Activated CD4-positive, CD25-positive, alpha-beta regulatory T cell treated with anti-CD3 and anti-CD28 coated beads, Interleukin-2, amount 50 U/mL, for 16 hours (primary cell): ENCODE data around the gene OR51G1.
"Not testable (repeated sequence)": the region's sequence is repeated elsewhere in the genome, so short reads cannot be mapped to it uniquely, and the experiment has no call there.

Experiments used
- DNase-seq: peaks from one replicate; pipeline ENCODE4 v3.0.0-alpha.2; 2020; ENCODE audit warnings: low read depth, low spot score

OR51G1 gene

GRCh38 chr11:4924239-4924638 lies at the start of gene OR51G1:
OR51G1 (minus strand) TSS chr11:4924339; CDS start chr11:4924339, 0 bp downstream.
- no peak for DNase-seq

- no peak for DNase-seq
Measured at GRCh38 chr11:4962816-4963215, 38.7 kb upstream of the OR51G1 start.

- no peak for DNase-seq
Measured at GRCh38 chr11:4960877-4961276, 36.7 kb upstream of the OR51G1 start.

- DNase-seq = no peak
Measured at GRCh38 chr11:4957396-4957795, 33.3 kb upstream of the OR51G1 start.

GRCh38 chr11:4955613-4956012 lies 31.5 kb upstream of the OR51G1 start, which contains the start of gene OR51A2:
OR51A2 (minus strand) TSS chr11:4955713; CDS start chr11:4955713, 0 bp downstream.
- not testable (repeated sequence) for DNase-seq

GRCh38 chr11:4947505-4947904 lies 23.4 kb upstream of the OR51G1 start, which contains the start of gene OR51A4:
OR51A4 (minus strand) TSS chr11:4947605; CDS start chr11:4947100, 505 bp downstream.
- no peak for DNase-seq

- DNase-seq = no peak
Measured at GRCh38 chr11:4936745-4937144, 12.6 kb upstream of the OR51G1 start.

- no peak for DNase-seq
Measured at GRCh38 chr11:4932751-4933150, 8.6 kb upstream of the OR51G1 start.

GRCh38 chr11:4926608-4927007 lies 2.5 kb upstream of the OR51G1 start:
- DNase-seq = no peak

- DNase-seq = no peak
Measured at GRCh38 chr11:4922304-4922703, 1.8 kb downstream of the OR51G1 start.

- DNase-seq = no peak
Measured at GRCh38 chr11:4921796-4922195, 2.3 kb downstream of the OR51G1 start.

GRCh38 chr11:4919250-4919649 lies 4.9 kb downstream of the OR51G1 start, which contains the start of gene OR51G2:
OR51G2 (minus strand) TSS chr11:4919350; CDS start chr11:4915663, 3,687 bp downstream.
- no peak for DNase-seq

GRCh38 chr11:4916581-4916980 lies 7.6 kb downstream of the OR51G1 start:
- DNase-seq = no peak

- no peak for DNase-seq
Measured at GRCh38 chr11:4903484-4903883, 20.7 kb downstream of the OR51G1 start, which contains the start of gene OR51A7. OR51A7 (plus strand) TSS chr11:4903783; CDS start chr11:4907370, 3,587 bp downstream.

- no peak for DNase-seq
Measured at GRCh38 chr11:4891996-4892640, 32.0 kb downstream of the OR51G1 start.

- DNase-seq = no peak
Measured at GRCh38 chr11:4890279-4890678, 33.9 kb downstream of the OR51G1 start.

GRCh38 chr11:4887591-4887990 lies 36.5 kb downstream of the OR51G1 start:
- no peak for DNase-seq

- no peak for DNase-seq
Measured at GRCh38 chr11:4886186-4886585, 38.0 kb downstream of the OR51G1 start.

GRCh38 chr11:4884361-4884760 lies 39.8 kb downstream of the OR51G1 start:
- no peak for DNase-seq

- no peak for DNase-seq
Measured at GRCh38 chr11:4882543-4882942, 41.6 kb downstream of the OR51G1 start.

- no peak for DNase-seq
Measured at GRCh38 chr11:4881860-4882500, 42.2 kb downstream of the OR51G1 start, which contains the start of gene OR51T1. OR51T1 (plus strand) TSS chr11:4881900; CDS start chr11:4881900, 0 bp downstream.

- DNase-seq = no peak
Measured at GRCh38 chr11:4881188-4881587, 43.0 kb downstream of the OR51G1 start.
